GM18499 (cell line): Measurements from ENCODE around the gene SOX21.
"Not testable (repeated sequence)": the region's sequence is repeated elsewhere in the genome, so short reads cannot be mapped to it uniquely, and the experiment has no call there.

Experiments
- ATAC-seq: cut with Tn5 transposase; IDR thresholded peaks from one replicate; pipeline ENCODE4 v1.9.1; 2021; ENCODE audit warnings: moderate number of reproducible peaks; ENCODE audit not compliant: insufficient read depth, unreplicated experiment

Gene SOX21

DNA sequence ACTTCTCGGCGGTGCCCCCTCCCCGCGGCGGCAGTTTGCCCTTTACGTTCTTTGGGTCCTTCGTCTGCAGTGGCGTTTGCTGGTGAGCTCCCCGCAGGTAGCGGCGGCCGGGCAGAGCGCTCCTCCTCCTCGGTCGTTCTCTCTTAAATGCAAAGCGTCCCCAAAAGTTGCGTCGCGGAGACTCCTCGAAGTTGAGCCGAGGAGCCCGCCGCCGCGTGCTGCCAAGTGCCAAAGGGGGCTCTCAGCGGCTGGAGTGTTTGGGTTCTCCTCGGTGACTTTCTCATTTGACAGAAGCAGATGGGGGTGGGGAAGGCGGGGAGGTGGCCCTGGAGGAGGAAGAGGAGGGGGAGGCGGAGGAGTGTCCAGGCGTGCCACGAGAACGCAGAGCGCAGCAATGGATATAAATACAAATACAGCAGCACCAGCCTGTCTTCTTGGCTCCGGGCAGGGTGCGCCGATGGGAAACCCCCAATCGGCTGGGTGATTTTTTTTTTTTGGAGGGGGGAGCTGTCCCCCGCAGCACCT is at the start of gene SOX21:
TSS of gene SOX21 (minus strand) at position 259 of the 525 bp plus-strand sequence. CDS start 496 bp downstream, outside the sequence.
- ATAC-seq = no peak

DNA sequence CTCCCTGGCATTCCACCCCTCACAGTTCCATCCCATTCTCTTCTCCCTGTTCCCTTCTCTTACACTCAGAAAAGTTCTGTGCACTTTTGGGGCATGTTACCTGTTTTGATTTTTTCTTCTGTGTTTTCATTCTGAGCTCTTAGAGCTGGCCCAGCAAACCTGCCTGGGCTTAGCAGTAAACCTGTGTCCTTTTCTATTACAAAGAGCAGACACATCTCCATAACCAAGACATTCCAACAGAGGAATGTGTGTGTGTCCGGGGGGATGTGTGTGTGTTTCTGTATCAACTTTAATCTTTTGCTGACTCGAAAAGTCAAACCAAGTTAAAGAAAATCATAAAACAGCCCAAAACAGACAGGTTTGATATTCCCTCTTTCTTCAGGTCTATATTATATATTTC is 49.1 kb upstream of the SOX21 start:
- ATAC-seq = no peak

DNA sequence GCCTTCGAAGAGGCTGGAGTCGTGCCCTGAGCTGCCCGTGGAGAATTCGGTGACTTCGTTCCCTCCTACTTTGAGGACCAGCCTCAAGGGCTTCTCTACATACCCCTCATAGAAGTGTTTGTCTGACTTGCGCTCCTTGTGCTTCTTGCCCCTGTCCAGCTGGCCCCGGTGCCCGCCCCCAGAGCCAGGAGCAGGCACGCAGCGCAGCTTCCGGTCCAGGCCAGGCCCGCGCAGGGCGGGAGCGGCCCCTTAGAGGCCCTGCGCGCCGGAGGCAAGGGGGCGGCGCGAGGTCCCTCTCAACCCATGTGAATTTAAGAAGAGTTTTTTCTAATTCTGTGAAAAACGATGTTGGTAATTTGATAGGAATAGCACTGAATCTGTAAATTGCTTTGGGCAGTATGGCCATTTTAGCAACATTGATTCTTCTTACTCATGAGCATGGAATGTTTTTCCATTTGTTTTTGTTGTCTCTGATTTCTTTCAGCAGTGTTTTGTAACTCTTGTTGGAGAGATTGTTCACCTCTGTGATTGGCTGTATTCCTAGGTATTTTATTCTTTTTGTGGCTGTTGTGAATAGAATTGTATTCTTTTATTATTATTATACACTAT is 46.9 kb upstream of the SOX21 start:
- ATAC-seq = no peak

DNA sequence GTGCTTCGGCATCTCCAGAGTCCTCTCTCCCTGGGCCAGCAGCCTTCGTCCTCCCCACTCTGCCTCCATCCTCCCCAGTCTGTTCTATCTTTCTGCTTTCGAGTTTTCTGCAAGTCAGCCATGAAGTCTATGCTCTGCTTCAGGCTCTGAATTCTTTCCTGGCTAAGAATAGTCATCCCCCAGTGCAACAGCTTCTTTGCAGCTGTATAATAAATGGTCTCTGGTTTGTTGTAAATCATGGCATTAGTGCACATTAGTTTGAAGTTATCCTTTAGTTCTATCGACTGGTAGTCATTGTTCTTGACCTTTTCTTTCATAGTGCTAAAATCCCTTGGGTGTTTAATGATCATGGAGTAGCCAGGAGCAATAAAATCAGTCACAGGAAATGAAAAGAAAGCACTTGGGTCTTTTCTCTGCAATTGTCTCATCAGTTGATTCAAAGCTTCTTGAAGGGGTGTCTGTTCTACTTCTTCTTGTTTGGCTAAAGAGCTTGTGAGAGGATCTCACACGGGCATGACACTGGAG is 46.2 kb upstream of the SOX21 start:
- ATAC-seq = no peak

DNA sequence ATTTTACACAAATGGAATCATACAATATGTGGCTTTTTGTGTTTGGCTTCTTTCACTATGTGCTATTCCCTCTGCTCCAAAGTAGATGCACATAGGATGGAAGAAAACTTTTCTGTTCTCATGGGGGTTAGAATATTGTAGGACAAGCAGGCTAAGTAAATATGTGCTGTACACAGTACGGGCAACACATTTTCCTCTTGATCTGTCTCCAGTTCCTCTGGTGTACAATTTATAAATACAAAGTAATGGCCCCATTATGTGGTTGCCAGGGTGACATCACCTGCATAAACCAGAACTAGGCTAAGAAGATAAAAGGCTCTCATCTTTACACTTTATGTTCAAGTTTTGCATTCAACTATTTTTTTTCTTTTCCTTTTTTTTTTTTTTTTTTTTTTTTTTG is 41.0 kb upstream of the SOX21 start:
- ATAC-seq = no peak

DNA sequence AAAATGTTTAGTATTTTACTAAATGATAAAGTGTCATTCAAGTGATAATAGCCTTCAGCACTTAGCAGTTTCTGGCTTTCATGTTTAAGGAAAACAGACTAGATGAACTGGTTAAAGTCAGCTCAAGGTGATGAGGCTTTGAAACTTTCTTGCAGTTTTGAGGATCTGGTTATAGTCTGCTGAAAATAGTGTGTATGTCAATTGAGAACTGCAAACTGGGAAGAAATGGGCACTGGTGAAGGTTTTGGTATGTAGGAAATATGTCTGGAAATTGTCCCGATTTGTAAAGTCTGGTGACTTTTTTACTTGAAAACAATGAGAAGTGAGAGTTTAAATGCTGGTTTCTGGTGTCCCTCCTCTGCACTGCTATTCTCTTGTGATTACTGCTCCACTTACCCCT is 36.8 kb upstream of the SOX21 start:
- ATAC-seq = no peak

DNA sequence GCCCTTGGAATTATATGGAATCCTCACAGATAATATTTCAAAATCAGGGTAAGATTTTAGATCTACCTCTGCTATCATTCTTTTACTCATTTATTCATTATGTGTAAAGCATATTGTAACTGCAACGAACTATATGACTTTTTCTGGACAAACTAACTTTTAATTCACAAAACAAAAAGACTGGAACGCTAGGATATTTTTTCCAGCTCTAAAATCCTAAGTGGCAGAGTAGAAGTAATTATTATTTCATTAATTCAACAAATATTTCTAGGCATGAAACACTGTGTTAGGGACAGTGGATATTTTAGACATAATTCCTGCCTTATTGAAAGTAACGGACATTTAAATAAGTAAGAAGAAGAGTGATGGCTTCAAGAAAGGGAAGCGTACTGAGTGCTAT is 26.9 kb upstream of the SOX21 start:
- no peak for ATAC-seq

DNA sequence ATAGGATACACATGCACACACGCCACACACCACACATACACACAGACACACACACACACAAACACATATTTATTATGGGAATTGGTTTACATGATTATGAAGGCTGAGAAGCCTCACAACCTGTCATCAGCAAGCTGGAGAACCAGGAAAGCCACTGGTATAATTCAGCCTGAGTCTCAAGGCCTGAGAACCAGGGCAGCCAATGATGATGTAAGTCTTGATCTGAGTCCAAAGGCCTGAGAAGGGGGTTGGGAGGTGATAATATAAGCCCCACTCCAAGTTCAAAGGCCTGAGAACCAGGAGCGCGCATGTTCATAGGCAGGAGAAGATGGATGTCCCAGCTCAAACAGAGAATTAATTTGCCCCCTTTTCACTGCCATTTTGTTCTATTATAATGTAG is 18.7 kb upstream of the SOX21 start:
- ATAC-seq = no peak

DNA sequence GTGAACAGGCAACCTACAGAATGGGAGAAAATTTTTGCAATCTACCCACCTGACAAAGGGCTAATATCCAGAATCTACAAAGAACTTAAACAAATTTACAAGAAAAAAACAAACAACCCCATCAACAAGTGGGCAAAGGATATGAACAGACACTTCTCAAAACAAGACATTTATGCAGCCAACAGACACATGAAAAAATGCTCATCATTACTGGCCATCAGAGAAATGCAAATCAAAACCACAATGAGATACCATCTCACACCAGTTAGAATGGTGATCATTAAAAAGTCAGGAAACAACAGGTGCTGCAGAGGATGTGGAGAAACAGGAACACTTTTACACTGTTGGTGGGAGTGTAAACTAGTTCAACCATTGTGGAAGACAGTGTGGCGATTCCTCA is 17.6 kb upstream of the SOX21 start:
- not testable (repeated sequence) for ATAC-seq

DNA sequence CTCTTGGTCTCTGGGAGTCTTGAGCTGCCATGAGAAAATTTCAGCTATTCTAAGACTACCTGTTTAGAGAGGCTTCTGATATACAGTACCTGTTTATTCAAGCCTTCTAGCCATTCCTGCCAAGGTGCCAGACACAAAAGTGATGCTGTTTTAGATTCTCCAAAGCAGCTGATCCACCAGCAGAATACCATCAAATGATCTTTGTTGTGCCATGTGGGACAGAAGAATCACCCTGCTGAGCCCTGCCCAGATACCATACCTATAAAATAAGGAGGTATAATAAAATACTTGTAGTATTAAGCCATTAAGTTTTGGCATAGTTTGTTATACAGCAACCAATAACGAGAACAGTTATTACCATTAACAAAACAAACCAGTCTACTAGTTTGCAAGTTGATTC is 14.1 kb upstream of the SOX21 start:
- ATAC-seq = no peak

DNA sequence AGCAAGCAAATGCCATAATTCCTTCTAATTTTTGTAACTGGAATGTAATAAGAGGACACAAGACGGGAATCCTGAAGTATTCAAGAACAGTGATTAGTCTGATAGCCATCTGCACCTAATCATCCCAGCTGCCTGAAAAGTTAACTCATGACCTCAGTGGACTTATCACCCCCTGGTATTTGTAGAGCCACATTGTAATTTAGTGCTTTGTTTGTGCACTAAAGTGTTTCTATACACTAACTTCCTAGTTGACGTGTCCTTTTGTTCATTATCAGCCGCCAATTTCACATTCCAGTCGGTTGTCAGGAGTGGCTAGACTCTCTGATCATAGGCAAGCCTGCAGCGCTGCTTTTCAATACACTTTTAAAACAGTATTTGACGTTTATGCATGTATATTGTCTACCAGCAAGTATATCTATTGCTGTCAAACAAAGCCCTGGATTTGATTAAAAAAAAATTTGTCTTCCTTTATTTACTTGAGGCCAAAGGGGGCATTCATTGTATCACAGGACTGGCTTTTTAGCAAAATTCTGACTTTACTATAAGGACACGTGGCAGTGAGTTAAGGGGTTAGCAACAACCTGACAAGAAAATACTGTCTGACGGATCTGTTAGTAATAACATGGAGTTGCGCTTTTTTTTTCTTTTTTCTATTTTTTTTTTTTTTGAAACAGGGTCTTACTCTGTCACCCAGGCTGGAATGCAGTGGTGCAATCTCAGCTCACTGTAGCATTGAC is 10.4 kb upstream of the SOX21 start:
- ATAC-seq = no peak

DNA sequence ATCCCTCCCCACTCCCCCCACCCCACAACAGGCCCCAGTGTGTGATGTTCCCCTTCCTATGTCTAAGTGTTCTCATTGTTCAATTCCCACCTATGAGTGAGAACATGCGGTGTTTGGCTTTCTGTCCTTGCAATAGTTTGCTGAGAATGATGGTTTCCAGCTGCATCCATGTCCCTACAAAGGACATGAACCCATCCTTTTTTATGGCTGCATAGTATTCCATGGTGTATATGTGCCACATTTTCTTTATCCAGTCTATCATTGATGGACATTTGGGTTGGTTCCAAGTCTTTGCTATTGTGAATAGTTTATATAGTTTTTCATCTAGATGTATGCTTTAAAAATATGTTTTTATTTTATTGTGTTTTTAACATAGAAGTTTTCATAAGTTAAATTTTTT is 6.4 kb upstream of the SOX21 start:
- ATAC-seq = not testable (repeated sequence)

DNA sequence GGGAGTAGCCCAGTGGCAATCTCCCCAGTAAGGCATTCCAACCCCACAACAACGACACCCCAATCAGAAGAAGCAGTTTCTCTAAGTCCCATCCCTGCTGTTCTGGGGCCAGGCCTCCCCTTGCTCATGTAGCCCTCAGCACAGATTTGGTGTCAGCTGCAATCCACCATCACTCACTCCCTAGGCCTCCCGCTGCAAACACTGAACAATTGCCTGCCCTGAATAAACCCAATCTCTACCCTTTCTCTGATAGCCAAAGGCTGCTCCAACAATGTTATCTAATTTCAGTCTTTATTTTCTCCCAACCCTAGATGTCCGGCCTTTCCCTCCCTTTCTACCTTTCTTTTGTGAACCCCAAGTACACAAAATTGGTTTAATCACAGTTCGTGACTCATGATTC is 5.6 kb upstream of the SOX21 start:
- no peak for ATAC-seq

DNA sequence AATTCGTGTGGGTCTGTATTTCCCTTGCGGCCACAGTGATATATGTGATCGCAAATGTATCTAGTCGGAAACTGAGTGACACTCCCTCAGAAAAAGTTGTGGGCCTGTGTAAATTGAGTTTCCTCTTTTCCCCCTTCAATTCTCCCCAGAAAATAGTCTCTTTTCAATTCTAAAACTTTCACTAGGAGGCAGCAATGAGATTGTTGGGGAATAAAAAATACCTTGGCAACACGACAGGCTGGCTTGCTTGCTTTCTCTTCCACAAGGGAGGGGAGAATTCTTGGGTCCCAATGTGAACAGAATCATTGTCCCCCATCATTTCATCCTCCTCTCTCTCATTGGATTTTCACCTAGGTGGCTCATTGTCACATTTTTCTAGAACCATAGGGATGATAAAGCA is 3.7 kb upstream of the SOX21 start:
- no peak for ATAC-seq

DNA sequence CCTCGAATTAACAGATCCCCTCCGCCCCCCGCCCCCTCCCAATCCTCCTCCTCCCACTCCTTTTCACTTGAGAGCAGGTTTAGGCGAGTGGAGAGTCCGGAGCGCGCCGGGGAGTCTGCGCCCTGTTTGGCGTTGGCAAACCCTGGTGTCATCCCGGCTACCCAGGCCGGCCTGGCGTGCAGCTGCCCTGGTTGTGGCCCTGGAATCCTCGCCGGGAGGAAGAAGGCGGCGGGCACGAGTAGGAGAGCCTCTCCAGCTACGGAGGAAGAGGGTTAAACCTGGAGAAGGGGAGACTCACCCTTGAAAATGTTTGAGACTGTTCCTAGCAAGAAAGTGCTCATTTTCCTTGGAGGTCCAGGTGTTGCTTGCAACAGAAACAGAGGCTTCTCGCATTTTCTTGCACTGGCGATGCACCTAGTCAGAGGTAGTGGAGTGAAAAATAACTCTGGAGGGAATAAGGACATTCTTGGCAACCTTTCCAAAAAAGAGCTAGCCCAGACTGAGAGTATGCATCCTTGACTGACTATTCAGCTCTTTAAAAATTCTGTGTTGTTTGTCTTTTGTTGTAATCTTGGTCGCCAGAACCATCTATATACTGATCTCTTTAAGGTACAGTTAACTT is 1.3 kb upstream of the SOX21 start:
- ATAC-seq = no peak

DNA sequence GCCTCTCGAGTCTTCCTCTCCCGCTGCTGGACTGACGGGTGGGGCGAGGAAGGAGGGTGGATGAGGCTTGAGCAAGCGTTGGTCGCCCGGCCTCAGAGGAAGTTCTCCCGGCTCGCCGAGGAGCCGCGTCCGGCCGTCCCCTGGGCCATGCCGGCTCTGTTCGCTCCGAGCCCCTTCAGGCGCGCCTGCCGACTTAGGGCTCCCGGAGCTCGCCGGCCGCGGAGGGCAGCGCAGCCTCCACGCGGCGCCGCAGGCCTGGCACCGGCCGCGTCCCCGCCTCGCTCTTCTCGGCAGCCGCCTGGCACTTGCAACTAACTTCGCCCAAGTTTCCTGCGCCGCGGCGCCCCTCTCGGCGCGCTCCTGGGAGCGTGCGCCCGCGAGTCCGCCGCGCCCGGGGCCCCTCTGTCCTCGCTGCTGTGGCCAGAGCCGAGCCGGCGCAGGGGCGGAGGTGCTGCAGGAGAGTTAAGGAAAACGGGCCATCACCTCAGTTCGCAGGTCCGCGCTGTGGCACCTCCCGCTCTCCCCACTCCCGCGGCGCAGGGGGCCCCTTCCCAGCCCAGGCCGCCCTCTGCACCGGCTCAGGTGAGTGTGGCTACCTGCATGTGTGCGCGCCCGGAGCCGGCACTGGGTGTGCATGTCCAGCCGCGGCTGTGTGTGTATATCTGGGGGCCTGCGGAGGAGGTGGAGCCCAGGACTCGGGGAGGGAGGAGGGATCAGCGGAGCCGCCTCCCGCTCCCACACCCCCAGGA is 641 bp upstream of the SOX21 start:
- no peak for ATAC-seq

DNA sequence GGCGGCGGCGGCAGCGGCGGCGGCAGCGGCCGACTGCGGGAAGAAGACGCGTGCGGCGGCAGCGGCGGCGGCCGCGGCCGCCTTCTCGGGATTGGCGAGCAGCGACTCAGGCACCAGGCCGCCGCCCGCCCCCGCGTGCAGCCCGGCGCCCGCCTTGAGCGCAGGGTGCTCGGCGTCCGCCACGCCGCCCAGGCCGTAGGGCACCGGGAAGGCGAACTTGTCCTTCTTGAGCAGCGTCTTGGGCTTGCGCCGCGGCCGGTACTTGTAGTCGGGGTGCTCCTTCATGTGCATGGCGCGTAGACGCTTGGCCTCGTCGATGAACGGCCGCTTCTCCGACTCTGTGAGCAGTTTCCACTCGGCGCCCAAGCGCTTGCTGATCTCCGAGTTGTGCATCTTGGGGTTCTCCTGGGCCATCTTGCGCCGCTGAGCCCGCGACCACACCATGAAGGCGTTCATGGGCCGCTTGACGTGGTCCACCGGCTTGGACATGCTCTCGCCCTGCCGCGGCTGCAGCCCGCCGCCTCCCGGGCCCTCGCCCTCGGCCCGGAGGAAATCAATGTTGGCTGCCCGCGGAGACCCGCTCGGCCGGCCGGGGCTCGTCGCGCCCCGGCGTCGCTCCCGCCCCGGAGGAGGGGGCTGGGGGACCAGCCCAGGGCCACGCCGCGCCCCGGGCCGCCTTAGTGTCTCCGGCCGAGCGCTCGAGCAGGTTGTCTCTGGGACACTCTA is 621 bp downstream of the SOX21 start:
- ATAC-seq = no peak

DNA sequence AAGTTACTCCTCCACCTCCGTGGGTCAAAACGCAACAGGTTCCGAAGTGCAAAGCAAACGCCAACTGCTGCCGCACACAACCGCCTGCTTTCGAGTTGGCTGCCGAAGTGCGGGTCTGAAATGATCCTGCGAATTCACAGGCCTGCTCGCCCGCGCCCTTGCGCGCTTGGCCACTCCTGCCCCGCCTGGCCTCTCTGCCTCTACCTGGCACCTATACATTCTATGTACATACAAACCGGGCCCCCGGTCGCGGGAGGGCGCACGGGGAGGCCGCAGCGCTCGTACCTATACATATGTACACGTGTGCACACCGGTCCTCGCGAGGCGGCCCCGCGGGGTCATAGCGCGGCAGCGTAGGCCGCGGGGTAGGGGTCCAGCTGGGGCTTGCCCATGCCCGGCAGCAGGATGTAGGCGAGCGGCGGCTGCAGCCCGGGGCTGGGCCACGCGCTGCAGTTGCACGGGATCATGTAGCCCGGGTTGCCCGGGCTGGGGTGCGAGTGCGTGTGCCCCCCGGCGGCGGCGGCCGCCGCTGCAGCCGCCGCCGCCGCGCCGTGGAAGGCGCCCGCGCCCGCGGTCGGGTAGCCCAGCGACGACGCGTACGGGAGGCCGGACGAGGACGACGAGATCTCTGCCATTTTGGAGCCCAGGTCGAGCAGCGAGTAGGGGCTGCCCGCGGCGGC is 1.3 kb downstream of the SOX21 start:
- no peak for ATAC-seq

DNA sequence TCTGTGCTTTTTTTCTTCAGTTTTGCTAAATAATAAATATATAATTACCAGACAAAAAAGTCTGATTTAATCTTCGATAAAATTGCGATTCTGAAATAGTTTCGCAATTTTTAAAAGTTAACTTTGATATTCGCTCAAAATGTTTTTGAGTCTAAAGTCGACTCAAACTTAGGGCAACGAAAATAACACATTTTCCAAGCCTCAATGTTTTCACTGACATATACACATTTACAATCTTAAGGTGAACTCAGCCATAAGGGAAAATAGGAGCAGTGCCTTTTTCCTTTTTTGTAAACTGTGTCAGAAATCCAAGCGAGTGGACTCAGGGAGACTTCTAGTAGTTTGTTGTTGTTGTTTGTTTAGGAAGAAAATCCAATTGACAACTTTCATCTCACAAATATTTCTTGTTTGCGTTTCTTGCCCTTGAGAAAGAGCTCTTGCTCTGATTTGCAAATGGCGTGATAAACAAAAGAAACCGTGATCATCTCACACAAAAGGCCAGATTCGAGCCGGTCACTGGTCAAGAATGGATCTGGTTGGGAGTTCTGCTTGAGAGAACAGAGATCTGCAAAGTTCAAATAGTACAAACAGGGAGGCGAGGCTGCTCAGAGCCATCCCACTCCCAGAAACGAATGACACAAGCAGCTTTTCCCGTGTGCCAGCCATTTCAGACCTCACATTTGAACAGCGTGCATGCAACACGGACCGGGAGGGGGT is 2.1 kb downstream of the SOX21 start:
- no peak for ATAC-seq
